ENCODE data around the gene SLC4A1AP. TPM values are rescaled to one million over a fixed set of nuclear protein-coding genes. Genes with fewer than 3 reads are reported as not detected.

The SLC4A1AP gene
- total RNA-seq, 1 experiment from 2014 or later: 29.7 TPM

GRCh38 chr2:27651056-27651455 lies 12.6 kb upstream of the SLC4A1AP start:
- Histone ChIP-seq H3K4me1 (ENCODE audit: insufficient read depth, low read length, poor library complexity, severe bottlenecking) (no peaks in the 10 kb centered on the region), H3K27ac (ENCODE audit: low read depth, low read length, poor library complexity, severe bottlenecking) (no peak overlapping the region), H3K9me3 (ENCODE audit: low read depth, low read length, poor library complexity, severe bottlenecking) (no peaks in the 10 kb centered on the region), H3K27me3 (replicated peaks; ENCODE audit: insufficient read depth, low read depth, low read length, poor library complexity) (no peaks in the 10 kb centered on the region), H3K4me3 (ENCODE audit: low read depth, low read length, poor library complexity, severe bottlenecking) (no peak overlapping the region), H3K36me3 (ENCODE audit: insufficient read depth, low read length, poor library complexity, severe bottlenecking) (peaks cover 77% of the 10 kb centered on the region)
- intact Hi-C loops (cut with micrococcal nuclease; ENCODE audit: unreplicated experiment): no loop called here
- no TSS peak for BruUV-seq (replicated peaks)
- DNase-seq (ENCODE audit: low spot score): no peak
- ChIA-PET CTCF (no interaction called here), POLR2A (ENCODE audit: low non-redundant PET) (no interaction called here)
- TF ChIP-seq EZH2 (IDR thresholded peaks at IDR 0.05; ENCODE audit: borderline replicate concordance, low read depth, low read length, poor library complexity, severe bottlenecking): no peak
- TF ChIP-seq CTCF (conservative IDR thresholded peaks at IDR 0.05; ENCODE audit: low read depth, low read length): no peak

GRCh38 chr2:27652341-27652740 lies 11.3 kb upstream of the SLC4A1AP start:
- Histone ChIP-seq H3K9me3 (ENCODE audit: low read depth, low read length, poor library complexity, severe bottlenecking) (no peaks in the 10 kb centered on the region), H3K4me1 (ENCODE audit: insufficient read depth, low read length, poor library complexity, severe bottlenecking) (no peaks in the 10 kb centered on the region), H3K27me3 (replicated peaks; ENCODE audit: insufficient read depth, low read depth, low read length, poor library complexity) (no peaks in the 10 kb centered on the region), H3K27ac (ENCODE audit: low read depth, low read length, poor library complexity, severe bottlenecking) (no peak overlapping the region), H3K36me3 (ENCODE audit: insufficient read depth, low read length, poor library complexity, severe bottlenecking) (peaks cover 82% of the 10 kb centered on the region), H3K4me3 (ENCODE audit: low read depth, low read length, poor library complexity, severe bottlenecking) (no peak overlapping the region)
- BruUV-seq (replicated peaks): no TSS peak
- POLR2A ChIA-PET (ENCODE audit: low non-redundant PET): no interaction called here
- CTCF ChIA-PET: no interaction called here
- intact Hi-C loops (cut with micrococcal nuclease; ENCODE audit: unreplicated experiment): no loop called here
- TF ChIP-seq CTCF (conservative IDR thresholded peaks at IDR 0.05; ENCODE audit: low read depth, low read length) (no peak), EZH2 (IDR thresholded peaks at IDR 0.05; ENCODE audit: borderline replicate concordance, low read depth, low read length, poor library complexity, severe bottlenecking) (no peak)
- no peak for DNase-seq (ENCODE audit: low spot score)

GRCh38 chr2:27652790-27653189 lies 10.9 kb upstream of the SLC4A1AP start:
- intact Hi-C loops (cut with micrococcal nuclease; ENCODE audit: unreplicated experiment): no loop called here
- ChIA-PET CTCF (no interaction called here), POLR2A (ENCODE audit: low non-redundant PET) (no interaction called here)
- DNase-seq (ENCODE audit: low spot score): no peak
- H3K36me3 ChIP-seq (ENCODE audit: insufficient read depth, low read length, poor library complexity, severe bottlenecking): peaks cover 79% of the 10 kb centered on the region
- no peak overlapping the region for H3K27ac ChIP-seq (ENCODE audit: low read depth, low read length, poor library complexity, severe bottlenecking)
- H3K4me3 ChIP-seq (ENCODE audit: low read depth, low read length, poor library complexity, severe bottlenecking): no peak overlapping the region
- H3K9me3 ChIP-seq (ENCODE audit: low read depth, low read length, poor library complexity, severe bottlenecking): no peaks in the 10 kb centered on the region
- H3K4me1 ChIP-seq (ENCODE audit: insufficient read depth, low read length, poor library complexity, severe bottlenecking): no peaks in the 10 kb centered on the region
- TF ChIP-seq EZH2 (IDR thresholded peaks at IDR 0.05; ENCODE audit: borderline replicate concordance, low read depth, low read length, poor library complexity, severe bottlenecking) (no peak), CTCF (conservative IDR thresholded peaks at IDR 0.05; ENCODE audit: low read depth, low read length) (no peak)
- H3K27me3 ChIP-seq (replicated peaks; ENCODE audit: insufficient read depth, low read depth, low read length, poor library complexity): no peaks in the 10 kb centered on the region
- BruUV-seq (replicated peaks): no TSS peak

Data from A673 (cell line).